ENCODE results near the gene PTPRQ. TPM values are rescaled to one million over a fixed set of nuclear protein-coding genes. Genes with fewer than 3 reads are reported as not detected.

The PTPRQ gene
- total RNA-seq, 1 donor from 2014 or later = not detected

DNA sequence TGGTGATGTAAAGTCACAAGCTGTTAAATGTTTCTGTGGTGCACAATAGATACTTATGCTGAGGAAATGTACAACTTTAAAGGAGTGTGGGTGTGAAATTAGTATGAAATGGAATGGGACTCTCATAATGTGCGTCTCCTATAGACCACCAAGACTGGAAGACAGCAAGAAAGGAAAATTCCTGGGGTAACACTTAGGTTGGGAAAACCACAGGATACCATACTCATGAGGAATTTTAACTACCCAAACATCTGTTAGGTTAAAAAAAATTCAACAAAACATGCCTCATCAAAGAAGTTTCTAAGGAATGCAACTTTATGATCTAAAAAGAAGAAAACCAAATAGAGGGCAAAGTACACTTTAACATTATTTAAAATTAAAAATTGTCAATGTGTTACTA, 149.7 kb downstream of the PTPRQ start:
- Mint-ChIP-seq H3K27ac (no peak overlapping the region), H3K9me3 (no peaks in the 10 kb centered on the region), H3K36me3 (ENCODE audit: low read depth) (no peaks in the 10 kb centered on the region), H3K4me1 (no peaks in the 10 kb centered on the region), H3K4me3 (no peak overlapping the region), H3K27me3 (no peaks in the 10 kb centered on the region)
- ChIA-PET POLR2A (no interaction called here), CTCF (no interaction called here)
- ATAC-seq (ENCODE audit: low read depth) = no peak
- DNase-seq = no peak
- TF ChIP-seq, protein P1, sequence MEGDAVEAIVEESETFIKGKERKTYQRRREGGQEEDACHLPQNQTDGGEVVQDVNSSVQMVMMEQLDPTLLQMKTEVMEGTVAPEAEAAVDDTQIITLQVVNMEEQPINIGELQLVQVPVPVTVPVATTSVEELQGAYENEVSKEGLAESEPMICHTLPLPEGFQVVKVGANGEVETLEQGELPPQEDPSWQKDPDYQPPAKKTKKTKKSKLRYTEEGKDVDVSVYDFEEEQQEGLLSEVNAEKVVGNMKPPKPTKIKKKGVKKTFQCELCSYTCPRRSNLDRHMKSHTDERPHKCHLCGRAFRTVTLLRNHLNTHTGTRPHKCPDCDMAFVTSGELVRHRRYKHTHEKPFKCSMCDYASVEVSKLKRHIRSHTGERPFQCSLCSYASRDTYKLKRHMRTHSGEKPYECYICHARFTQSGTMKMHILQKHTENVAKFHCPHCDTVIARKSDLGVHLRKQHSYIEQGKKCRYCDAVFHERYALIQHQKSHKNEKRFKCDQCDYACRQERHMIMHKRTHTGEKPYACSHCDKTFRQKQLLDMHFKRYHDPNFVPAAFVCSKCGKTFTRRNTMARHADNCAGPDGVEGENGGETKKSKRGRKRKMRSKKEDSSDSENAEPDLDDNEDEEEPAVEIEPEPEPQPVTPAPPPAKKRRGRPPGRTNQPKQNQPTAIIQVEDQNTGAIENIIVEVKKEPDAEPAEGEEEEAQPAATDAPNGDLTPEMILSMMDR (IDR thresholded peaks at IDR 0.05) = no peak
- intact Hi-C loops (cut with micrococcal nuclease) = no loop called here

DNA sequence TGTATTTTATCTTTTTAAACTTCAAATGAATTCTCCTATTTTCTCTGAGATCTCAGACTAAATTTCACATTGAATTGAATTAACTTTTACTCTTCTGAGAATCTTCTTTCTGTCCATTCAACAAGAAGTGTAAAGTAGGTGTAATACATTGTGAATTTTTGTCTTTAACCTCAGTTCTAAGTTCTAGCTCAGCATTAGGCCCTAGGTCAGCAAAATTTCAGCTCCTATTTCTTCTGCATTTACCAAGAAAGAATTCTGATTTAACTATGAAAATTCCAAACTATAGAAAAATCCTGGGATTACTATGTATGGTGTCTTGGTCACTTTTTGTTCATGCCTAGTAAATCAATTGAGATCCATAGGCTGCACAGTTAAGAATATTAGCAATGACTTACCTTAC, 152.5 kb downstream of the PTPRQ start:
- Mint-ChIP-seq H3K9me3 (no peaks in the 10 kb centered on the region), H3K27ac (no peak overlapping the region), H3K4me1 (no peaks in the 10 kb centered on the region), H3K36me3 (ENCODE audit: low read depth) (no peaks in the 10 kb centered on the region), H3K27me3 (no peaks in the 10 kb centered on the region), H3K4me3 (no peak overlapping the region)
- ATAC-seq (ENCODE audit: low read depth) (no peak), DNase-seq (no peak)
- ChIA-PET POLR2A (no interaction called here), CTCF (no interaction called here)
- intact Hi-C loops (cut with micrococcal nuclease) = no loop called here
- TF ChIP-seq, protein P1 (IDR thresholded peaks at IDR 0.05) = no peak

DNA sequence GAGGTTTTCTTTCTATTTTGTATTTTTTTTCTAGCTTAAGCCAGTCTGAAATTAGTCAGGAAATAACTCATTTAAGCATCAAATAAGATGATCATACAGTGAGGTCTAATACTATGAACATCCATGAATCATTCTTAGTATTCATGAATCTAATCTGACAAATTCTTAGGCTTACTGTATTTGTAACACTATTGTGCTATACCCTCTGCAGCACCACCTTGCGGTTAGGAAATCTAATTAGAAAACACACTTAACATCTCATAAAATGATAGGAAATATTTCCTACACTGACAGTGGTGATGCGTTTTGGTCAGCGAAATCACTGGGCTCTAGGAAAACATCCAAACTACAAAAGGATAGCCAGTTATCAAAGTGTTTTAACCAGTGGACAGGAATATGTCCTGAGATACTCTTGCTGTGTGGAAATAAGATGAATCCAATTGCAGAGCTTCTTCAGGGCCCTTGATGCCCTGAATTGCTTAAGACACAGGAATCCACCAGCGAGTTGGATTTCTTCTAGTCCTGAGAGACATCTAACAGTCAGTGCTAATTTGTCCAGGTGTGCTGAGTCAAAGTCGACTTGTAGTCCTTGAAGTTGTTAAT, 154.1 kb downstream of the PTPRQ start:
- Mint-ChIP-seq H3K36me3 (ENCODE audit: low read depth) (no peaks in the 10 kb centered on the region), H3K9me3 (no peaks in the 10 kb centered on the region), H3K4me1 (no peaks in the 10 kb centered on the region), H3K27me3 (no peaks in the 10 kb centered on the region), H3K4me3 (no peak overlapping the region), H3K27ac (no peak overlapping the region)
- ChIA-PET POLR2A (no interaction called here), CTCF (no interaction called here)
- ATAC-seq (ENCODE audit: low read depth) = no peak
- intact Hi-C loops (cut with micrococcal nuclease) = loop anchor here (1.0 kb wide), 1 partner anchor 125 kb away; no protein-coding TSS in a partner anchor
- DNase-seq = no peak
- TF ChIP-seq, protein P1 (IDR thresholded peaks at IDR 0.05) = no peak

DNA sequence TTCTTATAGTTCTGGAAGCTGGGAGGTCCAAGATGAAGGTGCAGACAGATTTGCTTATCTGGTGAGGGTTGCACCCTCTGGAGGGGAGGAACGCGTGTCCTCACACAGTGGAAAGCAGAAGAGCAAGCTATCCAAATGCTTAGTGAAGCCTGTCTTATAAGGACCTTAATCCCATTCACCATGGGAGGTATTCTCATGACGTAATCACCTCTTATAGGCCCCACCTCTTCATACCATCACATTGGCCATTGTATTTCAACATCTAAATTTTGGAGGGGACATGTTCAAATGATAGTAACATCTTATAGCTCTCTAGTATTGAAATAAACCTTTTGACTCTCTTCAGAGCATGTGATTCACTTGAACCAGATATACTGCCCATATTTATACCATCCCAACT, 158.4 kb downstream of the PTPRQ start:
- DNase-seq (no peak), ATAC-seq (ENCODE audit: low read depth) (no peak)
- Mint-ChIP-seq H3K36me3 (ENCODE audit: low read depth) (no peaks in the 10 kb centered on the region), H3K27me3 (no peaks in the 10 kb centered on the region), H3K27ac (no peak overlapping the region), H3K4me3 (no peak overlapping the region), H3K9me3 (no peaks in the 10 kb centered on the region), H3K4me1 (no peaks in the 10 kb centered on the region)
- ChIA-PET POLR2A (no interaction called here), CTCF (no interaction called here)
- TF ChIP-seq, protein P1 (IDR thresholded peaks at IDR 0.05) = no peak
- intact Hi-C loops (cut with micrococcal nuclease) = no loop called here

DNA sequence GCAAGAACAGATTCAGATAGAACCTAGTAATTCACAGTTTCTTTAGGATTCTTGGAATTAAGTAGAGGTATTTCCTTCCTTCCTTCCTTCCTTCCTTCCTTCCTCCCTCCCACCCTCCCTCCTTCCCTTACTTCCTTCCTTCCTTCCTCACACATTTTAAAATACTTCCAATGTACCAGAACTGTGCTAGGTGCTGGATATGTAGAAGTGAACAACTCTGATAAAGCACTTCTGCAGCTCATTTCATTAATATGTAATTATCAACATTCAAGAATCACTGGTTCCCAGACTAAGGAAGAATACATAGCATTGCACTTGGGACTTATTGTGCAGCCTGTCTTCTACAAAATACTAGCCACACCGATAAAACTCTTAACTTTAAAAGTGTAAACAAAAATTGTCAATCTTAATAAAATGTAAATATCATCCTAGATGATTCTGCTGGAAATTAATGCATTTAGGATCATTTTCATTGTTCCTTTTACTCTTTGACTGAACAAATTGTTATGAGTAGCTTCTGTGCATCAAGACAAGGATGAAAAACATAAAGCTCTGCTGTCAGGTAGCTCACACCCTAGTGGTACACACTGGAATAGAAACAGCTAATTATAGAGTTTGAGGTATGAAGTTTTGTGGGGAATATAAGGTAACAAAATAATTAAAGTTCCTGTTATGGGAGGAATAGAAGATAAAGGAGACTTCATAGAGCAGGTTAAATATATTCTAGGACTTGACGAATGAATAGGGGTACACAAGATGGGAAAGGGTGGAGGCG, 163.5 kb downstream of the PTPRQ start:
- Mint-ChIP-seq H3K4me1 (no peaks in the 10 kb centered on the region), H3K27ac (no peak overlapping the region), H3K4me3 (no peak overlapping the region), H3K9me3 (no peaks in the 10 kb centered on the region), H3K36me3 (ENCODE audit: low read depth) (no peaks in the 10 kb centered on the region), H3K27me3 (no peaks in the 10 kb centered on the region)
- ATAC-seq (ENCODE audit: low read depth) = no peak
- TF ChIP-seq, protein P1 (IDR thresholded peaks at IDR 0.05) = no peak
- ChIA-PET POLR2A (no interaction called here), CTCF (no interaction called here)
- no peak for DNase-seq
- intact Hi-C loops (cut with micrococcal nuclease) = no loop called here

All from activated B cell treated with CpG ODN at 0.5 μM for 24 hours (primary cell).